Stimulated activated CD4-positive, alpha-beta T cell treated with anti-CD3 and anti-CD28 coated beads, Interleukin-2, amount 100 ng/mL, for 4 hours (primary cell): Measurements from ENCODE around the gene CEP112.
A peak's percentile ranks its signal among the peaks of the same experiment; 100 is the strongest.

Source experiments
- DNase-seq: peaks from one replicate; pipeline ENCODE4 v3.0.0-alpha.2; 2020; ENCODE audit warnings: low read depth

The CEP112 gene

GRCh38 chr17:66191593-66192377 is at the start of gene CEP112:
Gene CEP112, minus strand, starts transcription at chr17:66192133.
- peak; percentile 86 for DNase-seq

- no peak for DNase-seq
Measured at GRCh38 chr17:66240630-66241029, 48.7 kb upstream of the CEP112 start.

DNA sequence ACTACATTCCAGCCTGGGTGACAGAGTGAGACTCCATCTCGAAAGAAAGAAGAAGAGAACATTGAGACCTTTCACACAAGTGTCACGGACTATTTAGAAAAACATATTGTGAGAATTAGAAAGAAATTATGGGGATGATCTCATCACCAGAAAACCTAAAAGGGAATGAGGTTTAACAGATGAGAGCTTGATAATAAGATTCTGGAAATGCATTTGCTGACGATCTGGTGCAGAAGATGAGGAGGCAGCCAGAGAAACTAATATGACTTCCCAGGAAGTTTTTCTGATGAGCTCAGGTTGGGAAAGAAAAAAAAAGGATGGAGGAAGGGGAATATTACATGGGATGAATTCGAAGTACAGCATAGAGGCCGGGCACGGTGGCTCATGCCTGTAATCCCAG is 48.1 kb upstream of the CEP112 start:
- DNase-seq: no peak

GRCh38 chr17:66235377-66235994 is 43.6 kb upstream of the CEP112 start:
- DNase-seq: no peak

DNA sequence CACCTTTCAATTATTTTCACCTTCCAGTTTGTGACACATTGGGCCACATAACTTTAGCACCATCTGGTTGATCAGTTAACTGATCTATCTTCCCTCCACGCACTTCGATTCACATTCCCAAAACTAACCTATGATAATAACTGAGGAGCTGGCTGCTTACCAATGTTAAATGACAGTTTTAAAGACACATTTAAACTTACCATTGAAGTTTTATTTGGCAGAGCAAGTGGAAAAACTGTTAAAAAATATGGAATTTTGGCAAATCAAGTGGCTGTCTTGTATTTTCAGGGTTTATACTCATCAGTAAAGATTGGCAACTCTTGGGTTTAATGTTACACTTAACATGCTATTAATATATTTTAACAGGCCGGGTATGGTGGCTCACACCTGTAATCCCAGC is 42.7 kb upstream of the CEP112 start:
- no peak for DNase-seq

DNA sequence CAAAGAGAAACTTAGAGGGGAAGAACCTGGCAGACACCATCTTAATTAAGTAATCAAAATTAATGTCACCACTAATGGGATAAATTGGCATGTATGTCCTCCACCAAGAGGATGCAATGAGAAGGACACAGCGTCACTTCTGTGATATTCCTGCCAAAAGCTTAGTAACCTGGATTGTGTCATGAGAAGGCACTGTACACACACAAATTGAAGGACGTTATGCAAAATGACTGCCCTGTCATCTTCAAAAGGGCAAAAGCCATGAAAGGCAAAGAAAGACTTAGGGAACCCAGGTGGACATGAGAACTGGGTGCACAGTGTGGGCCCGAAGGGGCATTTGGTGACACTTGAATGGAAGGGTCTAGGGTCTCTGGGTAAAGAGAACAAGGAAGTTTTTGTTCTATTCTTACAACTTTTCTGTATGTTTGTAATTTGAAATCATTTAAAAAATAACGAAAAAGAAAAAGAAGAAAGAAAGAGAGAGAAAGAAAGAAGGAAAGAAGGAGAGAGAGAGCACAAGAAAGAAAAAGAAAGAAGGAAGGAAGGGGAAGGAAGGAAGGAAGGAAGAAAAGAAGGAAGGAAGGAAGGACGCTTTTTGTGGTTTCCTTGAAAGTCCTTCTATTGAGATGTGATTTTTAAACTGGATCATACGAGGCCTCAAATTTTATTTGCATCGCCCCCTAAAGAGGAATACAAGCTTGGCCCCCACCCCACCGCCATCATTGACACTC is 41.3 kb upstream of the CEP112 start:
- no peak for DNase-seq

DNA sequence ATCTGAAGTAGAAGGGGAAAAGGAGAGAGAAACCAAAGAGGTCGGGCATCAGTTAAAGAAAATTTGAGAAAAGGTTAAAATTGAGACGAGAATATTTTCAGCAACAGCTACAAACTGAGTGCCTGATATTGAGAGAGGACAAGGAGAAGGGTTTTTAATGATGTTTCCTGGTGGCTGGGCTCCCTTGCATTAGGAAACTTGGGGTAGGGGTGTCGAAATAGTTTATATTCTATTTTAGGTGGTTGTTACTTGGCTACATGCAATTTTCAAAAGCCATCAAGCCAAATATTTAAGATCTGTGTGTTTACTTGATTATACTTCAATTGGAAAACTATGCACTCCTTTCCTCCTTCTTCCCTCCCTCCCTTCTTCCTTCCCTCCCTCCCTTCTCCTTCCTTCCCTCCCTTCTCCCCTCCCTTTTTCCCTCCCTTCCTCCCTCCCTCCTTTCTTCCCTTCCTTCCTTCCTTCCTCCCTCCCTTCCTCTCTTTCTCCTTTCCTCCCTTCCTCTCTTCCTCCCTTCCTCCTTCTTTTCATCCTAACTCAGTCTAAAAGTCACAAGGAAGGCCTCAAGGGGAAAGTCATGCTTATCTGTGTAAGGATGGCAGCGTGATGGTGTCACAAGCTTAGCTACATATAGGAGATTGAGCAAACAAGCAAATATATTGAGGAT is 39.1 kb upstream of the CEP112 start:
- DNase-seq: no peak

DNA sequence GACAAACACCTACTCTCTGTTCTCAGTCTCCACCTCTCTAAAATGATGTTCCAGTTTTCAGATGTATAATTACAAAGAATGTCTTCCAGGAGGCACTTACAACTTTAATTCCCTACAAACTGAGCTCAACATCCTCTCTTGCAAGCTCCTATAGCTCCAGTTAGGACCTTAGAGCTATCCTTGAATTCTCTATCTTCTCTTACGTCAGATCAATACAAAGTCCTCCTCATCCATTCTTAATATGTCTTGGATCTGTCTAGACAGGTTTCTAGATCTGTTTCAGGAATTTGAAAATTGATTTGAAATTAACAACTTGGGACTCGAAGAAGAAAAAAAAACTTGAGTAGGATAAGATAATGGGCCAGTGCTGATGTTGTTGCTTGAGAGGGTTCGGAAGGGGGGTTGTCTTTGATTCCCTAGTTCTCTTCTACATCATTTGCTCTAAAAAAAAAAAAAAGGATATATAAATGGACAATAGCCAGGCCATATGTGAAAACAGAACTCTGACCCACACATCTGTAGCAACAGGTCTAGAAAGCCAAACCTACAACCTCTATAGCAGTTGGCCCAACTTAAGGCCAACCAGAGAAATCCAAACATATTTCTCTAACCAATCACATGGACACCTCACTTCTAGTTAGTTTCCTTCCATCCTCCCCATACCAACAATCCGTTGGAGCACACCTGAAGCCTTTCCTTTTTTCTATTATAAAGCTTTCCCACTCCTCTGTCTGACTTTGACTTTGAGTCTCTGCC is 38.0 kb upstream of the CEP112 start:
- DNase-seq: no peak

DNA sequence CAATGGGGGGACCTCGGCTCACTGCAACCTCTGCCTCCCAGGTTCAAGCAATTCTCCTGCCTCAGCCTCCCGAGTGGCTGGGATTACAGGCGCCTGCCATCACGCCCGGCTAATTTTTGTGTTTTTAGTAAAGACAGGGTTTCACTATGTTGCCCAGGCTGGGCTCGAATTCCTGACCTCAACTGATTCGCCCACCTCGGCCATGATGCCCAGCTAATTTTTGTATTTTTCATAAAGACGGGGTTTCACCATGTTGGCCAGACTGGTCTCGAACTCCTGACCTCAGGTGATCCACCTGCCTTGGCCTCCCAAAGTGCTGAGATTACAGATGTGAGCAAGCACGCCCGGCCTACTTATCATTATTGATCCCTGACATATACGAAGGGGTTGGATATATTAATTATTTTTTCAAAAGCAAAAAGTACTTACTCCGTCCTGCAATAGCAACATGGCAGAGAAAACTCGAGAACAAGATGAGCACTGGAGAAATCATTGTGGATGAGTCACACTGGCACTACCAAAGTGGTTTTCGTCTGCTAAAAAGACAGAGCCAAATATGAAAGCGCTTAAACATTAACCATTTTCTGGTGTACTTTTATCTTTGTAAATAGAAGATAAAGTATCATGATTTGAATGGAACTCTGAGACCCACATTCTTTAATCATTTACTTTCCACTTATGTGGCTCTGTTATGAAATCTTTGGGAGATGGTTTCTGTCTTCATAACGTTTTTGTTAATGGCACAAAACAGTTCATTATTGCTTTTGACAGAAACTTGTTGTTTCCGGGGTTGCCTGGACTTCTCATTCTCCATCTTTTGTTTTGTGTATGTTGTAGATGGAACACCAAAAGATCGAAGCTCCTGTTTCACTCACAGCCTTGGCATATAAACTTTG is 37.2 kb upstream of the CEP112 start, which contains the start of gene APOH:
Gene APOH, minus strand, starts transcription at position 529 of the 896 bp plus-strand sequence. Its CDS starts 36 bp downstream, at position 493.
- DNase-seq: no peak

GRCh38 chr17:66227212-66228045 is 35.5 kb upstream of the CEP112 start:
- no peak for DNase-seq

GRCh38 chr17:66222798-66223350 is 30.9 kb upstream of the CEP112 start:
- no peak for DNase-seq

DNA sequence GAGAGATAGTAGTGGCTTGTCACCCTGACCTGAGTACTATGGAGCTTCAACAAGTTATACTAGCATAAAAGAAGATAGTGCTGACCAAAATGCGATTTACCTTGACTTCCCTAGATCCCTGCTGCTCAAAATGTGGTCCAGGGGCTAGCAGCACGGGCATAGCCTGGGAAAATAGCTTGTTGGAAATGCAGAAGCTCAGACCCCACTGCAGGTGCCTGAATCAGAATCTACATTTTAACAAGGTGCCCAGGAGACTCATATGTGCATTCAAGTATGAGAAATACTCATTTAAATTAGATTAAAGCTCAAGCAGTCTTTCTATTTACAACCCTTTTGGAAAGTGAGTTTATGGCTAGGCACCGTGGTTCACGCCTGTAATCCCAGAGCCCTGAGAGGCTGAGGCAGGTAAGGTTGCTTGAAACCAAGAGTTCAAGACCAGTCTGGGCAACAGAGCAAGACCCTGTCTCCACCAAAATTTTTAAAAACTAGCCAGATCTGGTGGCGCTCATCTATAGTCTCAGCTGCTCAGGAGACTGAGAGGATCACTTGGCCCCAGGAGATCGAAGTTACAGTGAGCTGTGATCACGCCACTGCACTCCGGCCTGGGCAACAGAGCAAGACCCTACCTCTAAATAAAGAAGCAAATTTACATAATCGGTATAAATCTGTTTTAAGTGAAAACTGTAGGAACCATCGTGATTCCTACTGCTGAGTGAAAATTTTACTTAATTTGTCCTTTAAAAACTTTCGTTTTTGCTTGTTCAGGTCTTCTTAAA is 30.0 kb upstream of the CEP112 start:
- no peak for DNase-seq

DNA sequence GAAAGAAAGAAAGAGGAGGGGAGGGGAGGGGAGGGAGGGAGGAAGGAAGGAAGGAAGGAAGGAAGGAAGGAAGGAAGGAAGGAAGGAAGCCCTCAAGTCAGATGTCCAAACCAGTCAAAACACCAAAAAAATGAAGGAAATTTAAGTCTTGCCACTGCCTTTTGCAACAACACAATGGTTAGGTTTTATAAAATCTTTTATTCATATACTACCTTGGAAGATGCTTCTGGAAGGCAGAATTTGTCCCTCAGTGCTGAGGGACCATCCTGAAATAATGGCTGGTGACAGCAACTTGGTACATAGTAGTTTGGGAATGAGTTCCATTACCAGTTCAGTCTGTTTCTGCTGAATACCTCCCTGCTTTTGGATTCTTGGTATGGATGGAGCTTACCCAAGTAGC is 29.4 kb upstream of the CEP112 start:
- DNase-seq: no peak

DNA sequence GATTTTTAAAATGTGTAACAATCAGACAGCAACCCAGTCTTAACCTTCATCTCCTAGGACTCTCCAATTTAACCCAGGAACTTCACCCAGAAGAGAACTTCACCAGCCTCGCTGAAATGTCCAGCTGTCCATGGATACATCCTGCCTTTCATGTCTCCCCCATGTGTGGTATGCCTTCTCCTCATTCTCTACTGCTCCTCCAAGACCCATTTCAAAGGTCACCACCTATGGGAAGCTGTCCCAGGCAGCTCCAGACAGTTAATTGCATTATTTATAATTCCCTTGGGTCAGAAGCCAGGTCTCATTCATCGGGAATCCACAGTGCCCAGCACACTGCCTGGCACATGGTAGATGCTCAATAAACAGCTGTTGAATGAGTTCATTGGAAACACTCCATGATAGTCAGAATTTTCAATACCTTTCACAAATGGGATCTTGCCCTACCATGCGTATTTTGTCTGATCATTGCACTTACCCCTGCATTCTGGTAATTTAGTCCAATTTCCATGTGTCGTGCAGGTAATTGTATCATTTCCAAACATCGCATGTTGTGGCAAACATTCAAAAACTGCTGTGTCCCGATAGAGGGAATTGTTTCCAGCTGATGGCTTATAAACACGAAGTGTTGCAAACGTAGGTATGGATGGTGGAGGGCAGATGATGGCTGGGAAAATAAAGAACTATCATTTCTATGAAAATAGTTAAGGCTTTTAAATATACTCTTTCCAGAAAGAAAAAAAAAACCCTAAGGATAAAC is 28.3 kb upstream of the CEP112 start:
- no peak for DNase-seq

DNA sequence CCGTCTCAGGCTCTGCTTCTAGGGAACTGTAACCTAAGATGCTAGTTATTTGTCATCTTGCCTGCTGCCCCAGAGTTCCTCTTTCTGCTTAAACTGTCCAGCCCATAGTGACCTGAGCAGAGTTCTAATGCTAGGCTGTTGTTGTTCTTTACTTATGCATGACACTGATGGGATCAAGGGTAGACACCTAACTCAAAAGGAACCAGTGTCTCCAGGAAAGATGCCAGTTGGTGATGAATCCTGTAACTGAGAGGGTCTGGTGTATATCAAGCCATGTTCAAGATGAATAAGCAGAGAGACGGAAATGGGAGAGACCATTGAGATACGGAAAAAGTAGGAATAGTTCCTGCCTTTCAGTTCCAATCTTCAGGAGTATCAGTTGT is 23.6 kb upstream of the CEP112 start:
- DNase-seq: no peak

DNA sequence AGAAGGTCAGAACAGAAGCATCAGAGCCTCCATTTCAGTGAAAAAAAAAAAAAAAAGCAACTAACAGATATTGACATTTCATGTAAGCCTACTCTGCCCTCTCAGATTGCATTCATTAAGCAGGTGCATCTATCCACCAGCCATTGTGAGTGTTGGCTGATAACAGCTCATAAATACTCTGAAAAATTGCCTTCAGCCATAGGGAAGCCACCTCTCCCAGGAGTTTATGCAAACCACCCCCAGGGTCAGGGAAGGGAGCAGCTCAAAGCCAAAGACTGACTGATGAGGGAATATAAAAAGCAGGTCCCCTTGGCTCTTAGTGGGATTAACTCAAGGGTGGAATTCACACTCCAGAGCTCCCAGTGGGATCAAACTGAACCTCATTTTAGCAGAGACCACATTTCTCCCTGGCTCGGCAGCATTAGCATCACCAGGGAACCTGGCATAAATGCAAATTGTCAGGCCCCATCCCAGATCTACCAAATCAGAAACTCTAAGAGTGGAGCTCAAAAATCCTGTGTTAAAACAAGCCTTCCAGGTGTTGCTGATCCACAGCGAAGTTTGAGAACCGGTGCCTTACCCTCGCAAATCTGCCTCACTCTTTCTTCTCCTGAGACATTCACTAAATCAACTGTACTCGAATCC is 23.1 kb upstream of the CEP112 start:
- DNase-seq: no peak

DNA sequence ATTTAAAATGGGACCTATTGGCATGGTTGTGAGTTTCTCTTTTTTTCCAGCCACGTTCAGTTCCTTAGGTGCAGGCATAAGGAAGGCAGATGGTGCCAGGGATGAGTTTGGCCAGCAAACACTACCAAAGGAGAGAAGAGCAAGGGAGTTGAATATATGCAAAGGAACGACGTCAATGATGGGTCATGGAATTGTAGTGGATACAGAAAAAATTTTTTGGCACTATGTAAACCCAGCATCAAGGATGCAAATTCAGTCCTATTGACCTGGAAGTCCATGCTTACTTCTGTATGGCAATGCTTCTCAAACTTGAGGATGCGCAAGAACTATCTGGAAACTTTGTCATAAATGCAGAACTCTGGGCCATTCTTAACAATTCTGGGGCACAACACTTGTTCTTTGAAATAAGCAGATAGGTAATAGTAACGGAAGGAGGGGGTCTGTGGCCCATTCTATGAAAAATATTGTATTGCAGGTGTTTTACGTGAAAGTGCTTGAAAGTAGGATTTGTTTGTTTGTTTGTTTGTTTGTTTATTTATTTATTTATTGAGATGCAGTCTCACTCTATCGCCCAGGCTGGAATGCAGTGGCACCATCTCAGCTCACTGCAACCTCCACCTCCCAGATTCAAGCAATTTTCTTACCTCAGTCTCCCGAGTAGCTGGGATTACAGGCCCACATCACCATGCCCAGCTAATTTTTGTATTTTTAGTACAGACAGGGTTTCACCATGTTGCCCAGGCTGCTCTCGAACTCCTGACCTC is 19.3 kb upstream of the CEP112 start:
- no peak for DNase-seq
